ENCODE data around the gene IGFL3. TPM values are rescaled to one million over a fixed set of nuclear protein-coding genes. Genes with fewer than 3 reads are reported as not detected.
A peak's percentile ranks its signal among the peaks of the same experiment; 100 is the strongest.

IGFL3 gene
- total and polyA plus RNA-seq, 2 donors (not counting 1 experiment from before 2014, with no cell fraction given): not detected

- Histone ChIP-seq H3K36me3 (ENCODE audit: control insufficient read depth, insufficient read depth, low read length) (no peaks in the 10 kb centered on the region), H3K9me3 (ENCODE audit: control insufficient read depth, insufficient read depth, low read depth, low read length) (no peaks in the 10 kb centered on the region), H3K27ac (ENCODE audit: insufficient read depth, low read length) (no peak overlapping the region), H3K4me3 (replicated peaks in 1 of 4; ENCODE audit: control extremely low read depth in 1 of 4, insufficient read depth in 1 of 4, low read depth in 3 of 4, low read length in 4 of 4) (no peak overlapping the region), H3K27me3 (ENCODE audit: control insufficient read depth, insufficient read depth, low read length) (peaks cover 12% of the 10 kb centered on the region), H3K9ac (ENCODE audit: insufficient read depth, low read length) (no peak overlapping the region), H2AFZ (ENCODE audit: low read length) (no peak overlapping the region), H3K79me2 (ENCODE audit: control insufficient read depth, insufficient read depth, low read length) (no peaks in the 10 kb centered on the region), H3K4me1 (ENCODE audit: control insufficient read depth, extremely low read depth, insufficient read depth, low read length) (no peaks in the 10 kb centered on the region), H3K4me2 (ENCODE audit: extremely low read depth, insufficient read depth, low read length) (no peak overlapping the region), H4K20me1 (ENCODE audit: control insufficient read depth, extremely low read depth, insufficient read depth, low read length) (no peaks in the 10 kb centered on the region)
- no peak for DNase-seq (ENCODE audit: low read depth in 2 of 2)
- TF ChIP-seq EZH2 (IDR thresholded peaks at IDR 0.05; ENCODE audit: low read length, missing control alignments) (no peak), CTCF (conservative IDR thresholded peaks at IDR 0.05 in 1 of 2, IDR thresholded peaks at IDR 0.05 in 1 of 2; ENCODE audit: low read depth in 1 of 2, low read length in 2 of 2) (no peak)
These were observed 1.6 kb upstream of the IGFL3 start for GRCh38 chr19:46126086-46126580.

GRCh38 chr19:46125447-46125846 is 959 bp upstream of the IGFL3 start:
- no peak overlapping the region for H3K4me3 ChIP-seq (replicated peaks in 1 of 4; ENCODE audit: control extremely low read depth in 1 of 4, insufficient read depth in 1 of 4, low read depth in 3 of 4, low read length in 4 of 4)
- no peaks in the 10 kb centered on the region for H3K36me3 ChIP-seq (ENCODE audit: control insufficient read depth, insufficient read depth, low read length)
- H3K9ac ChIP-seq (ENCODE audit: insufficient read depth, low read length): no peak overlapping the region
- no peak overlapping the region for H3K27ac ChIP-seq (ENCODE audit: insufficient read depth, low read length)
- peaks cover 12% of the 10 kb centered on the region for H3K27me3 ChIP-seq (ENCODE audit: control insufficient read depth, insufficient read depth, low read length)
- no peaks in the 10 kb centered on the region for H3K79me2 ChIP-seq (ENCODE audit: control insufficient read depth, insufficient read depth, low read length)
- no peak overlapping the region for H3K4me2 ChIP-seq (ENCODE audit: extremely low read depth, insufficient read depth, low read length)
- DNase-seq (ENCODE audit: low read depth in 2 of 2): no peak
- TF ChIP-seq EZH2 (IDR thresholded peaks at IDR 0.05; ENCODE audit: low read length, missing control alignments): no peak
- TF ChIP-seq CTCF (conservative IDR thresholded peaks at IDR 0.05 in 1 of 2, IDR thresholded peaks at IDR 0.05 in 1 of 2; ENCODE audit: low read depth in 1 of 2, low read length in 2 of 2): no peak
- H3K4me1 ChIP-seq (ENCODE audit: control insufficient read depth, extremely low read depth, insufficient read depth, low read length): no peaks in the 10 kb centered on the region
- no peaks in the 10 kb centered on the region for H4K20me1 ChIP-seq (ENCODE audit: control insufficient read depth, extremely low read depth, insufficient read depth, low read length)
- H3K9me3 ChIP-seq (ENCODE audit: control insufficient read depth, insufficient read depth, low read depth, low read length): no peaks in the 10 kb centered on the region
- H2AFZ ChIP-seq (ENCODE audit: low read length): no peak overlapping the region

GRCh38 chr19:46118136-46118535 is 6.4 kb downstream of the IGFL3 start:
- no peak for TF ChIP-seq EZH2 (IDR thresholded peaks at IDR 0.05; ENCODE audit: low read length, missing control alignments)
- Histone ChIP-seq H3K4me3 (replicated peaks in 1 of 4; ENCODE audit: control extremely low read depth in 1 of 4, insufficient read depth in 1 of 4, low read depth in 3 of 4, low read length in 4 of 4) (no peak overlapping the region), H3K4me1 (ENCODE audit: control insufficient read depth, extremely low read depth, insufficient read depth, low read length) (no peaks in the 10 kb centered on the region), H3K36me3 (ENCODE audit: control insufficient read depth, insufficient read depth, low read length) (no peaks in the 10 kb centered on the region), H3K4me2 (ENCODE audit: extremely low read depth, insufficient read depth, low read length) (no peak overlapping the region), H2AFZ (ENCODE audit: low read length) (no peak overlapping the region), H4K20me1 (ENCODE audit: control insufficient read depth, extremely low read depth, insufficient read depth, low read length) (no peaks in the 10 kb centered on the region), H3K9me3 (ENCODE audit: control insufficient read depth, insufficient read depth, low read depth, low read length) (no peaks in the 10 kb centered on the region), H3K27me3 (ENCODE audit: control insufficient read depth, insufficient read depth, low read length) (peaks cover 12% of the 10 kb centered on the region), H3K27ac (ENCODE audit: insufficient read depth, low read length) (no peak overlapping the region), H3K79me2 (ENCODE audit: control insufficient read depth, insufficient read depth, low read length) (no peaks in the 10 kb centered on the region), H3K9ac (ENCODE audit: insufficient read depth, low read length) (no peak overlapping the region)
- peak in 1 of 2 donors; percentile 80 for DNase-seq (ENCODE audit: low read depth in 2 of 2)
